NCI-H2196 (cell line): ENCODE data around the gene LAMA2.

Experiments
- DNase-seq: peaks from one replicate; lab custom pipeline; 2025; ENCODE audit not compliant: unreplicated experiment; lab: John Stamatoyannopoulos, UW

Gene LAMA2, protein sequence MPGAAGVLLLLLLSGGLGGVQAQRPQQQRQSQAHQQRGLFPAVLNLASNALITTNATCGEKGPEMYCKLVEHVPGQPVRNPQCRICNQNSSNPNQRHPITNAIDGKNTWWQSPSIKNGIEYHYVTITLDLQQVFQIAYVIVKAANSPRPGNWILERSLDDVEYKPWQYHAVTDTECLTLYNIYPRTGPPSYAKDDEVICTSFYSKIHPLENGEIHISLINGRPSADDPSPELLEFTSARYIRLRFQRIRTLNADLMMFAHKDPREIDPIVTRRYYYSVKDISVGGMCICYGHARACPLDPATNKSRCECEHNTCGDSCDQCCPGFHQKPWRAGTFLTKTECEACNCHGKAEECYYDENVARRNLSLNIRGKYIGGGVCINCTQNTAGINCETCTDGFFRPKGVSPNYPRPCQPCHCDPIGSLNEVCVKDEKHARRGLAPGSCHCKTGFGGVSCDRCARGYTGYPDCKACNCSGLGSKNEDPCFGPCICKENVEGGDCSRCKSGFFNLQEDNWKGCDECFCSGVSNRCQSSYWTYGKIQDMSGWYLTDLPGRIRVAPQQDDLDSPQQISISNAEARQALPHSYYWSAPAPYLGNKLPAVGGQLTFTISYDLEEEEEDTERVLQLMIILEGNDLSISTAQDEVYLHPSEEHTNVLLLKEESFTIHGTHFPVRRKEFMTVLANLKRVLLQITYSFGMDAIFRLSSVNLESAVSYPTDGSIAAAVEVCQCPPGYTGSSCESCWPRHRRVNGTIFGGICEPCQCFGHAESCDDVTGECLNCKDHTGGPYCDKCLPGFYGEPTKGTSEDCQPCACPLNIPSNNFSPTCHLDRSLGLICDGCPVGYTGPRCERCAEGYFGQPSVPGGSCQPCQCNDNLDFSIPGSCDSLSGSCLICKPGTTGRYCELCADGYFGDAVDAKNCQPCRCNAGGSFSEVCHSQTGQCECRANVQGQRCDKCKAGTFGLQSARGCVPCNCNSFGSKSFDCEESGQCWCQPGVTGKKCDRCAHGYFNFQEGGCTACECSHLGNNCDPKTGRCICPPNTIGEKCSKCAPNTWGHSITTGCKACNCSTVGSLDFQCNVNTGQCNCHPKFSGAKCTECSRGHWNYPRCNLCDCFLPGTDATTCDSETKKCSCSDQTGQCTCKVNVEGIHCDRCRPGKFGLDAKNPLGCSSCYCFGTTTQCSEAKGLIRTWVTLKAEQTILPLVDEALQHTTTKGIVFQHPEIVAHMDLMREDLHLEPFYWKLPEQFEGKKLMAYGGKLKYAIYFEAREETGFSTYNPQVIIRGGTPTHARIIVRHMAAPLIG (N-terminal part only)

GRCh38 chr6:128882991-128883611 is at the start of gene LAMA2:
Gene LAMA2 (plus strand): TSS chr6:128883138. CDS start chr6:128883246, 108 bp downstream.
- DNase-seq, result no peak

- DNase-seq, result no peak
Observed at GRCh38 chr6:128836761-128837160, 46.2 kb upstream of the LAMA2 start.

- no peak for DNase-seq
Observed at GRCh38 chr6:128841518-128841917, 41.4 kb upstream of the LAMA2 start.

- DNase-seq, result no peak
Observed at GRCh38 chr6:128844598-128844997, 38.3 kb upstream of the LAMA2 start.

DNA sequence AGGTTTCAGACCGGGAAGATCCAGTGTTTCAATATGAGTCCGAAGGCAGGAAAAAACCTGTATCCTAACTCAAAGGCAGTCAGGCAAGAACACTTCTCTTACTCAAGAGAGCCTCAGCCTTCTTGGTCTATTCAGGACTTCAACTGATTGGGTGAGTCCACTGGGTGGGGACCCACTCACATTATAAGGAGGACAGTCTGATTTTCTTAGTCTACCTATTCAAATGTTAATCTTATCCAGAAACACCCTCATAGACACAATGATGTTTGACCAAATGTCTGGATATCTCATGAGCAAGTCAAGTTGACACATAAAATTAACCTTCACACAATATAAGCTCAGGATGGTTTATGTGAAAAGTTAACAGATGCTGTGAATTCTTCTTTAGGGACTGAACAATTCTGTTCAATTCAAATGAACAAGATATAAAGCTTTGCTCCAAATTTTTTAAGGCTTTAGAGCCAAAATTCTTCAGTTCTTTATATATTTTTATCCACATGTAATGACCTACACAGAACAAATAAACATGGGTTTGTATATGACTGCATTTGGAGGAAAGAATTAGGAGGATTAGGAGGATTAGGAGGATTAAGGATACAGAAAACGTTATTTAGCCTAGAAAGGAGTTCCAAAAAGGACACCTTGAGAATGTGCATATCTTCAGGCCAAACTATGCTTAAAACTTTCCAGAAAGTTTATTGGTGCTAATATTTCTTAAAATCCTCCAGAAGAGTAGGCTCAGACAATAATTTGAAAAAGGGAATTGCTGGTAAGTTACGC is 35.3 kb upstream of the LAMA2 start:
- no peak for DNase-seq

DNA sequence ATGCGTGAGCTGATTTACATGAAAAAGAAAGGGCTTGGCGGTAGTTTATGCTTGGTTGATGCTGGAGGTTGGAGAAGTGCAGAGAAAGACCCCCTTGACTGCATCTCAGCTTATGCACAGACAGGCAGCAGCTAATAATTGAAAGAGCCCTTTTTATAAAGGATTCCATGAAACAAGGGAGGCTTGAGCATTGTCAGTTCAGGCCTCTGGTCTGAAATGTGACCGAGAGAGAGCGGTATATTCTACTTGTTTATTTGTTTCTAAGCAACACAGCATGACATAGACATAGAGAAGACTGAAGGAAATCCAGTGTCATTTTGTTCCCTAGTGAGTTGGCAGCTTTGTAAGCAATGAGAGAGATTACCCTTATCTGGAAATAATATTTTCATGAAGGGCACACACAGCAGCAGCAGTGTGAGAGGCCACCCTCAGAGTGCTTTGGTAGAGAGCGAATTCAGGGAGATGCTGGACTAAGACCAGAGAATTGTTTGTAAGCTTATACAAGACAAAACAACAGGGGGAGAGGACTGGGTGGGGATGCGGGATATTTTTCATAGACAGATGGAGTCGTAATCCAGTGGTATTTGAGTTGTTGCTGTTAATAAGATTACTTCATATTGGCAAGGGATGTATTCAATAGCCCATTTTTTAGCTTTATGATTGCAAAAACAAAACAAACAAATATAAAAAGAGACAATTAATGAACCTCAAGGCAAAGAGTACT is 34.6 kb upstream of the LAMA2 start:
- DNase-seq, result no peak

GRCh38 chr6:128855581-128856085 is 27.3 kb upstream of the LAMA2 start:
- DNase-seq, result no peak

DNA sequence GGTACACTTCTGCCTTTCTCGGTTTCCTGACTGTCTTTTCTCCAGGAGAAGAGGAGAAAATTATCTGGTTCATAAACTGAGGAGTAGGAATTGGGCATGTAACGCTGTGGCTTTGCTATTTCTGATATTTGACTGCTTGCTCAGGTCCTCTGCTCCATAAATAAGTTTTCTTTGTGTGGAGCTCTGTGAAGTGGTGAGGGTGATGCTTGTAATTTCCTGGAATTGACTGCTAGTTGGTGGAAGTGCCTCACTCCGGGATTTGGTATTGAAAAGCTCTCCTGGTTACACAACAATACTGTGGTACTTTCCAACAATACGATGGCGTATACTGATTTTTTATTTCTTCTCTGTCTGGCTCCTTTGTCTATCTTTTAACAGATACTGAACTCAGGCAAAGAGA is 25.1 kb upstream of the LAMA2 start:
- DNase-seq, result no peak

- DNase-seq, result no peak
Observed at GRCh38 chr6:128860782-128861181, 22.2 kb upstream of the LAMA2 start.

GRCh38 chr6:128863983-128864382 is 19.0 kb upstream of the LAMA2 start:
- DNase-seq, result no peak

DNA sequence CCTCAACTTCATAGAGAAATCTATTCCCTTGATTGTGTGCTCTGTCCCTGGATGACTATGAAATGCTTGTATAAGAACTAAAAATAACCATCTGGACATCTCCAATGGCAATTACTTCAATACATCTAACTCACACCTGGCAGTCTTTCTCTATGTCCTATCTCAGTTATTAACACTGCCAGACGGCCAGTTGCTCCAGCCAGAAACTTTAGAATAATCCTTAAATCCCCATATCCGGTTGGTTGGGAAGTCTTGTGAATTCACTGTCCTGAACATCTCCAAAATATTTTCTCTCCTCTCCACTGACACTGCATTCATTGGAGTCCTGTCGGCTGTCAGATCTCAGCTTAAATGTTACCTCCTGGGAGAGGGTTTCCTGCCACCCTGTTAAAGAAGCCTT is 12.2 kb upstream of the LAMA2 start:
- no peak for DNase-seq

GRCh38 chr6:128874863-128875262 is 8.1 kb upstream of the LAMA2 start:
- no peak for DNase-seq

GRCh38 chr6:128882560-128882959 is 378 bp upstream of the LAMA2 start:
- DNase-seq, result no peak

DNA sequence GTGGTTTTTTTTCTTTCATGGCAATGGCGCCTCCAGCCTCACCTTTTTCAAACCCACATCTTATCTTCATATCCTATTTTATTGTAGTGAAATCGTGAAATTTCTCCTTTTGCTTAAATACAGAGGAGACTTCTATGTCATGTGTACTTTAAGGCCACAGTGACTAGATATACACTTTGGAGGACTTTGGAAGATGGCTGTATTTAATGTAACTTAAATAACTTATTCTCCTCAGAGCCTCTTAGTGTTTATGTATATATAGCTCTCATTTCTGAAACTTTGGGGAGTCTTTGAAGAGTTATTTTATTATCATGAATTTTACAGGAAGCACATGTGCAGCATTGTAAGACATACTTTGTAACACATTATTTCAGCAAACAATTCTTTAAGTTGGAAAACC is 968 bp downstream of the LAMA2 start:
- DNase-seq, result no peak

- DNase-seq, result no peak
Observed at GRCh38 chr6:128885381-128885780, 2.4 kb downstream of the LAMA2 start.

GRCh38 chr6:128886706-128887105 is 3.8 kb downstream of the LAMA2 start:
- DNase-seq, result no peak

DNA sequence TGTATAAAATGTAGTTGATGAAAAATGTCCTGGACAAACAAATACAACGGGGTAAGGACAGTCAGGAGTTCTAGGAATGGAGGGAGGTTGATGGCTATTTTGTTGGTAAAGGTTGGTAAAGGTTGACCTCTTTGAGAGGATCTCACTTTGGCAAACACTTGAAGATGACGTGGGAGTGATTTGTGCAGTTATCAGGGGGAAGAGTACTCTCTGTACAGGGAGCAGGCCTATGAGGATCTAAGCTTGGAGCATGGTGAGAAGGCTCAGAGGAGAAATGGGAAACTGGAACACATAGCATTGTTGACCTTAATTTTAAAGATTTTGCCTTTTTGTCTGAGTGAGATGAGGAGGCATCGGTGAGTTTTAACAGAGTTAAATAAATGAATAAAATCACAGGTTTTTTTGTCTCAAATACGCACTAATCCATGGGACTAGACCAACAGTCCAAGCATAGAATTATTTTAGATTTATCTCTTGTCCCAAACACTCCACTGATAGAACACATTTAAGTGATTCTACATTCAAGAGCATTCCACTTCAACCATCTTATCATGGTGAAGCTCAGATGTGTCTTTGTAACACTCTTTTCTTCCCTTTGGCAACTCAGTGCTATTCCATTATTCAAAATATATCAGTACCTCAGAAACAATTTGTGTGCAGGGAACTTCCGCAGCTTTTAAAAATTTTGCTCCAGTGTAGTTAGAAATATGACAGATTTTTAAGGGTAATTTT is 5.7 kb downstream of the LAMA2 start:
- no peak for DNase-seq

DNA sequence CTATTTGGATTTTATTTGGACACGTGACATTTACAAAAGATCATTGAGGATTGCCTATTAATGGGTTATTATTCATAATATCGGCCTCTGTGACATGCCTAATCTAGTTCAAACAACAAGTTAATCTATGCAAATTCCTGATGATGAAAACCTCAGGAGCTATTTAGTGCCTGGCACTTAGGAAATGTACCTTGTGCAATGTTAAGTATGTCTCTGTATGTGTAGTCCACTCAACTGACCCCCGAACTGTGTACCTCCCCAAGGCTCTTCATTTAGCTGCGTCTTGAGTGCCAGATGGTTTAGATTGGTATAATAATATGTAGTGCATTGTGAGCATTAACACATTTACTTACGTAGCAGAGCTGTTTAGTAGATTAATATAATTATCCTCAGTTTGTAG is 6.9 kb downstream of the LAMA2 start:
- no peak for DNase-seq

DNA sequence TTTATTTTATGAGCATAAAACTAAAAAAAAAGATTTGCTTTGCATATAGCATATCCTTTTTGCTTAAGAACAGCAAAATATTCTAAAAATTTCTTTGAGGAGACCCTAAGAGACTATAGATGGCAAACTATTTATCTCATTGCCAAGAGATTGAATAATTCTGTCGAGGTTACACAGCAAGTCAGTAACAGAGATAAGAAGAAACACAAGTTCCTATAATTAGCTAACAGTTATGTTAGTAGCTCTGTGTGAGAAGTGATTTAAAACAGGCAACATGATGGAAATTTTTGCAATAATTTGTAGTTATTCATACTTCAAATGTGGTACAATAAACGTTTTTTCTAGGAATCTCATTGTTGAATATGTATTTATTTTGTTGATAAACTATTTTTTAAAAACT is 9.1 kb downstream of the LAMA2 start:
- DNase-seq, result no peak
